OCI-LY3 (cell line): ENCODE results near the gene CTAGE1.

Experiments used
- CTCF ChIP-seq: fragments of 200-600, 300-600 bp; sonication (generic); IDR thresholded peaks from 2 replicates; pipeline ENCODE4 v1.5.1; 2014; ENCODE audit warnings: antibody characterized with exemption, low read length, low read depth
- EZH2phosphoT487 ChIP-seq: fragments of 200-600 bp; shearing (Covaris generic); IDR thresholded peaks from 2 replicates; pipeline ENCODE4 v1.6.1; 2018; ENCODE audit warnings: antibody characterized with exemption, mixed run types, low read depth

- no peak for TF ChIP-seq EZH2phosphoT487
- TF ChIP-seq CTCF = no peak
These were observed 6.3 kb upstream of the CTAGE1 start for GRCh38 chr18:22423878-22424564.
